Endodermal cell (in vitro differentiated cells): ENCODE results near the gene ELANE. TPM values are rescaled to one million over a fixed set of nuclear protein-coding genes. Genes with fewer than 3 reads are reported as not detected.

Source experiments
- DNase-seq: peaks from one replicate; pipeline ENCODE4 v3.0.0-alpha.2; 2017
- H3K27ac ChIP-seq: 2 replicates; pipeline ENCODE4 v1.5.1; 2013; ENCODE audit warnings: mild to moderate bottlenecking, low read depth, low read length, moderate library complexity
- H3K27me3 ChIP-seq: 2 replicates; pipeline ENCODE4 v1.6.1; 2013; ENCODE audit warnings: mild to moderate bottlenecking, low read length, moderate library complexity; ENCODE audit not compliant: insufficient read depth, control insufficient read depth, poor library complexity, severe bottlenecking
- H3K36me3 ChIP-seq: 2 replicates; pipeline ENCODE4 v1.7.0; 2013; ENCODE audit warnings: mild to moderate bottlenecking, low read length, moderate library complexity; ENCODE audit not compliant: control insufficient read depth, insufficient read depth
- H3K4me1 ChIP-seq: one replicate; pipeline ENCODE4 v1.7.0; 2013; ENCODE audit warnings: low read length; ENCODE audit not compliant: control insufficient read depth, insufficient read depth
- H3K4me3 ChIP-seq: 2 replicates; pipeline ENCODE4 v1.5.1; 2013; ENCODE audit warnings: mild to moderate bottlenecking, low read length, moderate library complexity
- H3K9ac ChIP-seq: 2 replicates; pipeline ENCODE4 v1.6.1; 2013; ENCODE audit warnings: mild to moderate bottlenecking, low read length, moderate library complexity; ENCODE audit not compliant: poor library complexity, severe bottlenecking; ENCODE audit errors: extremely low read depth
- H3K9me3 ChIP-seq: 2 replicates; pipeline ENCODE4 v1.6.1; 2013; ENCODE audit warnings: mild to moderate bottlenecking, low read length, moderate library complexity; ENCODE audit not compliant: control insufficient read depth
- H3K27ac Mint-ChIP-seq: 2 replicates; pipeline ENCODE4 v1.8.0; 2020; ENCODE audit warnings: mixed read lengths
- H3K27me3 Mint-ChIP-seq: 2 replicates; pipeline ENCODE4 v1.8.0; 2021; ENCODE audit warnings: mild to moderate bottlenecking, mixed read lengths; ENCODE audit not compliant: insufficient read depth
- H3K36me3 Mint-ChIP-seq: 2 replicates; pipeline ENCODE4 v1.8.0; 2020; ENCODE audit warnings: low read depth, mixed read lengths
- H3K4me1 Mint-ChIP-seq: 2 replicates; pipeline ENCODE4 v1.8.0; 2020; ENCODE audit warnings: mixed read lengths
- H3K4me3 Mint-ChIP-seq: 2 replicates; pipeline ENCODE4 v1.8.0; 2020; ENCODE audit warnings: mild to moderate bottlenecking, moderate library complexity, mixed read lengths
- H3K9me3 Mint-ChIP-seq: 2 replicates; pipeline ENCODE4 v1.8.0; 2020; ENCODE audit warnings: mild to moderate bottlenecking, mixed read lengths
- CTCF ChIP-seq: fragments of 200-600 bp; sonication (generic); conservative IDR thresholded peaks from 2 replicates; pipeline ENCODE4 v1.5.0; 2021; ENCODE audit warnings: antibody characterized with exemption, mild to moderate bottlenecking
- WGBS, 2 experiments: methylation state at CpG; one replicate each; pipeline versions ENCODE4 v1.1.5 to v1.1.7; 2013; ENCODE audit warnings: missing lambda C conversion rate in 2 of 2, mixed read lengths in 1 of 2; ENCODE audit not compliant: insufficient coverage in 1 of 2, insufficient read length in 1 of 2; 5-methylcytosine and 5-hydroxymethylcytosine counted together
- total RNA-seq, 2 donors: library from RNA; stranded (reverse); fragmentation: NEBNext Ultra II Directional in 1 of 2; extraction: Animal tissue kit (Norgen Biotek cat#: 25700) in 1 of 2; gene quantifications; 2 replicates in 1 of 2; 3 replicates in 1 of 2; pipeline ENCODE4 v1.2.1, GENCODE V29; 2021

The ELANE gene
- total RNA-seq, 2 donors from 2014 or later = not detected

DNA sequence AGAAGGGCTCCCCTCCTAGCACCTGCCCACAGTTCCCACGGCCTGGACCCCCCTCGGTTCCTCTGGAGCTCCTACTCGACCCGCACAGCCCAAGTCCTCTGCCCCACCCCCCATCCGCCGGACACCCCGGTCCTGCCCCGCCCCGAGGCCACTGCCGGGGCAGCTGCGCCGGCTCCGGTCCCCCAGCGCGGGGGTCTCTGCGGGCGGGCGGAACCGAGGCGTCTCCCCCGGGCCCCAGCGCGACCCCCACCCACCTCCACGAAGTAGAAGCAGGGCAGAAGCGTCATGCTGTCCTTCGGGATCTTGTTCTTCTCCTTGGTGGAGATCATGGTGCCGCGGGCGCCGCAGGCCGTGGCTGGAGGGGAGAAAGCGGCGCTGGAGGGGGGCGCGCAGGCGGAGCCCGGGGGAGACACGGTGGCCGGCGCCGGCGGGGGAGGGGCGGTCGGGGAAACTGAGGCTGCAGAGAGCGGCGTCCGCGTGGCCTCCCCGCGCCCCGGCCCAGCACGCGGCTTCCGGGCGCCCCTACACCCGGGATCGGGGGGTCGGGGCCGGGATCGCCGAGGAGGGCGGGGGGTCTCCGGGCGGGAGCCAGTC lies 30.8 kb upstream of the ELANE start:
- WGBS, 2 experiments = 0% methylated on average over 5 to 53 of the region's 64 CpGs
- H3K4me3 Mint-ChIP-seq = peak overlapping the region; percentile 63

GRCh38 chr19:821825-822503 lies 30.1 kb upstream of the ELANE start, which contains the start of gene PLPPR3:
TSS of gene PLPPR3 (minus strand) at chr19:821955. CDS start at chr19:821559, 396 bp downstream.
- no peaks in the 10 kb centered on the region for H3K9me3 ChIP-seq
- Mint-ChIP-seq H3K9me3 (no peaks in the 10 kb centered on the region), H3K27me3 (no peaks in the 10 kb centered on the region), H3K4me3 (peak within 1 kb of the TSS; percentile 63), H3K4me1 (peaks cover 3% of the 10 kb centered on the region), H3K36me3 (peaks cover 3% of the 10 kb centered on the region), H3K27ac (no peak within 1 kb of the TSS)
- H3K9ac ChIP-seq = peak within 1 kb of the TSS; percentile 53
- H3K4me1 ChIP-seq = no peaks in the 10 kb centered on the region
- no peaks in the 10 kb centered on the region for H3K27me3 ChIP-seq
- peak; percentile 88 for DNase-seq
- H3K4me3 ChIP-seq = peak within 1 kb of the TSS; percentile 80
- TF ChIP-seq CTCF = no peak
- no peaks in the 10 kb centered on the region for H3K36me3 ChIP-seq
- H3K27ac ChIP-seq = peak within 1 kb of the TSS; percentile 85
- 0% methylated on average over 52 of the region's 86 CpGs; no CpG with 5 or more reads in 1 of the 2 experiments for WGBS, 2 experiments

More for the DNA sequence above, 30.8 kb upstream of the ELANE start:
- peak; percentile 83 for DNase-seq
- peak overlapping the region; percentile 60 for H3K4me3 ChIP-seq
- peak overlapping the region; percentile 53 for H3K9ac ChIP-seq
- peak overlapping the region; percentile 85 for H3K27ac ChIP-seq
- Mint-ChIP-seq H3K4me1 (peaks cover 3% of the 10 kb centered on the region), H3K36me3 (peaks cover 8% of the 10 kb centered on the region), H3K9me3 (no peaks in the 10 kb centered on the region), H3K27ac (no peak overlapping the region), H3K27me3 (no peaks in the 10 kb centered on the region)
- TF ChIP-seq CTCF = no peak
- H3K36me3 ChIP-seq = no peaks in the 10 kb centered on the region
- no peaks in the 10 kb centered on the region for H3K27me3 ChIP-seq
- H3K9me3 ChIP-seq = no peaks in the 10 kb centered on the region
- no peaks in the 10 kb centered on the region for H3K4me1 ChIP-seq

- H3K9me3 Mint-ChIP-seq = no peaks in the 10 kb centered on the region
- no peaks in the 10 kb centered on the region for H3K36me3 ChIP-seq
- TF ChIP-seq CTCF = no peak
- H3K9me3 ChIP-seq = no peaks in the 10 kb centered on the region
- peak overlapping the region; percentile 63 for H3K27ac Mint-ChIP-seq
- H3K4me3 ChIP-seq = no peak overlapping the region
- 64 to 78% methylated on average over 7 to 12 of the region's 12 CpGs for WGBS, 2 experiments
- peaks cover 3% of the 10 kb centered on the region for H3K4me1 Mint-ChIP-seq
- no peaks in the 10 kb centered on the region for H3K4me1 ChIP-seq
- no peaks in the 10 kb centered on the region for H3K27me3 Mint-ChIP-seq
- no peak overlapping the region for H3K9ac ChIP-seq
- H3K36me3 Mint-ChIP-seq = no peaks in the 10 kb centered on the region
- DNase-seq = peak; percentile 76
- H3K4me3 Mint-ChIP-seq = peak overlapping the region; percentile 63
- no peaks in the 10 kb centered on the region for H3K27me3 ChIP-seq
- H3K27ac ChIP-seq = no peak overlapping the region
Measured at GRCh38 chr19:823565-824121, 28.5 kb upstream of the ELANE start.
